ENCODE results near the gene ISCU.

The ISCU gene

GRCh38 chr12:108531929-108532848 is 30.2 kb upstream of the ISCU start:
- no peak overlapping the region for H3K4me2 ChIP-seq
- peaks cover 99 to 100% (median 100%) of the 10 kb centered on the region in 11 experiments for H3K36me3 ChIP-seq
- H3K9me3 ChIP-seq (replicated peaks in 1 of 11), result no peaks in the 10 kb centered on the region
- no peak overlapping the region for H3K27ac ChIP-seq
- no peaks in the 10 kb centered on the region for H3K27me3 ChIP-seq
- peaks cover 25 to 98% (median 67%) of the 10 kb centered on the region in 11 experiments; a peak in 20 of 22 replicates for H4K20me1 ChIP-seq
- peaks cover 0 to 4% (median 0%) of the 10 kb centered on the region in 10 experiments; a peak in 3 of 20 replicates for H3K4me1 ChIP-seq
- TF ChIP-seq Cebpa-rat (IDR thresholded peaks at IDR 0.05), result no peak
- H3K4me3 ChIP-seq, result no peak overlapping the region
- no peak overlapping the region for H3K9ac ChIP-seq

GRCh38 chr12:108538146-108538545 is 24.2 kb upstream of the ISCU start:
- H3K27ac ChIP-seq, result no peak overlapping the region
- no peaks in the 10 kb centered on the region for H3K9me3 ChIP-seq (replicated peaks in 1 of 11)
- peaks cover 0 to 15% (median 11%) of the 10 kb centered on the region in 10 experiments; a peak in 12 of 20 replicates for H3K4me1 ChIP-seq
- no peak overlapping the region for H3K9ac ChIP-seq
- peaks cover 53 to 98% (median 78%) of the 10 kb centered on the region in 11 experiments; a peak in 21 of 22 replicates for H4K20me1 ChIP-seq
- no peak overlapping the region for H3K4me3 ChIP-seq
- H3K4me2 ChIP-seq, result no peak overlapping the region
- H3K27me3 ChIP-seq, result no peaks in the 10 kb centered on the region
- H3K36me3 ChIP-seq, result peaks cover 83 to 100% (median 99%) of the 10 kb centered on the region in 11 experiments
- TF ChIP-seq Cebpa-rat (IDR thresholded peaks at IDR 0.05), result no peak

- Histone ChIP-seq H4K20me1 (peaks cover 57 to 100% (median 82%) of the 10 kb centered on the region in 11 experiments; a peak in 21 of 22 replicates), H3K4me2 (no peak overlapping the region), H3K4me3 (no peak overlapping the region), H3K9me3 (replicated peaks in 1 of 11) (no peaks in the 10 kb centered on the region), H3K9ac (no peak overlapping the region), H3K4me1 (peaks cover 0 to 15% (median 11%) of the 10 kb centered on the region in 10 experiments; a peak in 12 of 20 replicates), H3K27me3 (no peaks in the 10 kb centered on the region), H3K36me3 (peaks cover 83 to 100% (median 99%) of the 10 kb centered on the region in 11 experiments), H3K27ac (no peak overlapping the region)
- TF ChIP-seq Cebpa-rat (IDR thresholded peaks at IDR 0.05), result no peak
These were observed 23.7 kb upstream of the ISCU start for GRCh38 chr12:108538616-108539195.

- H3K4me1 ChIP-seq, result peaks cover 0 to 29% (median 20%) of the 10 kb centered on the region in 10 experiments; a peak in 12 of 20 replicates
- no peaks in the 10 kb centered on the region for H3K9me3 ChIP-seq (replicated peaks in 1 of 11)
- no peak overlapping the region for H3K4me3 ChIP-seq
- H3K9ac ChIP-seq, result no peak overlapping the region
- H3K36me3 ChIP-seq, result peaks cover 84 to 100% (median 99%) of the 10 kb centered on the region in 11 experiments
- H3K27me3 ChIP-seq, result no peaks in the 10 kb centered on the region
- TF ChIP-seq Cebpa-rat (IDR thresholded peaks at IDR 0.05), result no peak
- no peak overlapping the region for H3K4me2 ChIP-seq
- no peak overlapping the region for H3K27ac ChIP-seq
- peaks cover 70 to 100% (median 93%) of the 10 kb centered on the region in 11 experiments; a peak in 21 of 22 replicates for H4K20me1 ChIP-seq
These were observed 20.1 kb upstream of the ISCU start for GRCh38 chr12:108542320-108542719.

- TF ChIP-seq Cebpa-rat (IDR thresholded peaks at IDR 0.05), result no peak
- peaks cover 84 to 100% (median 99%) of the 10 kb centered on the region in 11 experiments for H3K36me3 ChIP-seq
- H4K20me1 ChIP-seq, result peaks cover 75 to 100% (median 94%) of the 10 kb centered on the region in 11 experiments; a peak in 21 of 22 replicates
- H3K27ac ChIP-seq, result no peak overlapping the region
- no peaks in the 10 kb centered on the region for H3K27me3 ChIP-seq
- H3K4me1 ChIP-seq, result peaks cover 0 to 41% (median 22%) of the 10 kb centered on the region in 10 experiments; a peak in 12 of 20 replicates
- H3K9ac ChIP-seq, result no peak overlapping the region
- no peak overlapping the region for H3K4me2 ChIP-seq
- H3K9me3 ChIP-seq (replicated peaks in 1 of 11), result no peaks in the 10 kb centered on the region
- no peak overlapping the region for H3K4me3 ChIP-seq
These were observed 18.7 kb upstream of the ISCU start for GRCh38 chr12:108543652-108544051.

GRCh38 chr12:108547686-108548085 is 14.7 kb upstream of the ISCU start:
- H3K36me3 ChIP-seq, result peaks cover 67 to 90% (median 81%) of the 10 kb centered on the region in 11 experiments
- H3K27ac ChIP-seq, result peak overlapping the region in 2 of 11 experiments; percentile 28 to 68; a peak in 3 of 22 replicates
- H3K4me1 ChIP-seq, result peaks cover 4 to 65% (median 19%) of the 10 kb centered on the region in 10 experiments; a peak in 19 of 20 replicates
- no peak overlapping the region for H3K4me3 ChIP-seq
- H3K27me3 ChIP-seq, result no peaks in the 10 kb centered on the region
- peaks cover 80 to 100% (median 94%) of the 10 kb centered on the region in 11 experiments for H4K20me1 ChIP-seq
- no peaks in the 10 kb centered on the region for H3K9me3 ChIP-seq (replicated peaks in 1 of 11)
- TF ChIP-seq Cebpa-rat (IDR thresholded peaks at IDR 0.05), result no peak
- peak overlapping the region in 3 of 11 experiments; percentile 14 to 66 (median 63); a peak in 5 of 22 replicates for H3K4me2 ChIP-seq
- no peak overlapping the region for H3K9ac ChIP-seq

- TF ChIP-seq Cebpa-rat (IDR thresholded peaks at IDR 0.05), result no peak
- Histone ChIP-seq H3K27me3 (no peaks in the 10 kb centered on the region), H3K36me3 (peaks cover 56 to 89% (median 73%) of the 10 kb centered on the region in 11 experiments), H3K4me2 (no peak overlapping the region), H3K9ac (no peak overlapping the region), H3K27ac (no peak overlapping the region), H3K4me1 (peaks cover 8 to 68% (median 20%) of the 10 kb centered on the region in 10 experiments; a peak in 19 of 20 replicates), H3K9me3 (replicated peaks in 1 of 11) (no peaks in the 10 kb centered on the region), H3K4me3 (no peak overlapping the region), H4K20me1 (peaks cover 84 to 100% (median 94%) of the 10 kb centered on the region in 11 experiments)
These were observed 13.4 kb upstream of the ISCU start for GRCh38 chr12:108548954-108549521.

GRCh38 chr12:108551535-108551934 is 10.9 kb upstream of the ISCU start:
- H3K9ac ChIP-seq, result no peak overlapping the region
- no peaks in the 10 kb centered on the region for H3K9me3 ChIP-seq (replicated peaks in 1 of 11)
- H3K27me3 ChIP-seq, result no peaks in the 10 kb centered on the region
- H3K4me2 ChIP-seq, result peak overlapping the region in 6 of 11 experiments; percentile 5 to 50 (median 18); a peak in 8 of 22 replicates
- H4K20me1 ChIP-seq, result peaks cover 90 to 100% (median 98%) of the 10 kb centered on the region in 11 experiments
- peaks cover 34 to 88% (median 63%) of the 10 kb centered on the region in 11 experiments for H3K36me3 ChIP-seq
- peaks cover 11 to 74% (median 20%) of the 10 kb centered on the region in 10 experiments; a peak in 19 of 20 replicates for H3K4me1 ChIP-seq
- H3K27ac ChIP-seq, result no peak overlapping the region
- no peak for TF ChIP-seq Cebpa-rat (IDR thresholded peaks at IDR 0.05)
- H3K4me3 ChIP-seq, result no peak overlapping the region
